ENCODE results near the gene JUP.
A peak's percentile ranks its signal among the peaks of the same experiment; 100 is the strongest.
"Not testable (repeated sequence)": the region's sequence is repeated elsewhere in the genome, so short reads cannot be mapped to it uniquely, and the experiment has no call there.

JUP gene

GRCh38 chr17:41835800-41836549 lies 49.5 kb upstream of the JUP start, which contains the start of gene NT5C3B:
Gene NT5C3B, minus strand, starts transcription at chr17:41836232. Its CDS starts 39 bp downstream, at chr17:41836193.
- TF ChIP-seq, protein P1, sequence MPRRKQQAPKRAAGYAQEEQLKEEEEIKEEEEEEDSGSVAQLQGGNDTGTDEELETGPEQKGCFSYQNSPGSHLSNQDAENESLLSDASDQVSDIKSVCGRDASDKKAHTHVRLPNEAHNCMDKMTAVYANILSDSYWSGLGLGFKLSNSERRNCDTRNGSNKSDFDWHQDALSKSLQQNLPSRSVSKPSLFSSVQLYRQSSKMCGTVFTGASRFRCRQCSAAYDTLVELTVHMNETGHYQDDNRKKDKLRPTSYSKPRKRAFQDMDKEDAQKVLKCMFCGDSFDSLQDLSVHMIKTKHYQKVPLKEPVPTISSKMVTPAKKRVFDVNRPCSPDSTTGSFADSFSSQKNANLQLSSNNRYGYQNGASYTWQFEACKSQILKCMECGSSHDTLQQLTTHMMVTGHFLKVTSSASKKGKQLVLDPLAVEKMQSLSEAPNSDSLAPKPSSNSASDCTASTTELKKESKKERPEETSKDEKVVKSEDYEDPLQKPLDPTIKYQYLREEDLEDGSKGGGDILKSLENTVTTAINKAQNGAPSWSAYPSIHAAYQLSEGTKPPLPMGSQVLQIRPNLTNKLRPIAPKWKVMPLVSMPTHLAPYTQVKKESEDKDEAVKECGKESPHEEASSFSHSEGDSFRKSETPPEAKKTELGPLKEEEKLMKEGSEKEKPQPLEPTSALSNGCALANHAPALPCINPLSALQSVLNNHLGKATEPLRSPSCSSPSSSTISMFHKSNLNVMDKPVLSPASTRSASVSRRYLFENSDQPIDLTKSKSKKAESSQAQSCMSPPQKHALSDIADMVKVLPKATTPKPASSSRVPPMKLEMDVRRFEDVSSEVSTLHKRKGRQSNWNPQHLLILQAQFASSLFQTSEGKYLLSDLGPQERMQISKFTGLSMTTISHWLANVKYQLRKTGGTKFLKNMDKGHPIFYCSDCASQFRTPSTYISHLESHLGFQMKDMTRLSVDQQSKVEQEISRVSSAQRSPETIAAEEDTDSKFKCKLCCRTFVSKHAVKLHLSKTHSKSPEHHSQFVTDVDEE (CRISPR knock-in tag; IDR thresholded peaks at IDR 0.05) = no peak
- TF ChIP-seq RARB (CRISPR knock-in tag; IDR thresholded peaks at IDR 0.05) (no peak), BACH2 (CRISPR knock-in tag; IDR thresholded peaks at IDR 0.05; ENCODE audit: borderline replicate concordance) (no peak), OSR1 (CRISPR knock-in tag; IDR thresholded peaks at IDR 0.05) (no peak), ZNF70 (CRISPR knock-in tag; IDR thresholded peaks at IDR 0.05) (no peak), ZFP3 (CRISPR knock-in tag; IDR thresholded peaks at IDR 0.05) (no peak), GLIS3 (CRISPR knock-in tag; IDR thresholded peaks at IDR 0.05) (no peak)
- TF ChIP-seq, protein P2, sequence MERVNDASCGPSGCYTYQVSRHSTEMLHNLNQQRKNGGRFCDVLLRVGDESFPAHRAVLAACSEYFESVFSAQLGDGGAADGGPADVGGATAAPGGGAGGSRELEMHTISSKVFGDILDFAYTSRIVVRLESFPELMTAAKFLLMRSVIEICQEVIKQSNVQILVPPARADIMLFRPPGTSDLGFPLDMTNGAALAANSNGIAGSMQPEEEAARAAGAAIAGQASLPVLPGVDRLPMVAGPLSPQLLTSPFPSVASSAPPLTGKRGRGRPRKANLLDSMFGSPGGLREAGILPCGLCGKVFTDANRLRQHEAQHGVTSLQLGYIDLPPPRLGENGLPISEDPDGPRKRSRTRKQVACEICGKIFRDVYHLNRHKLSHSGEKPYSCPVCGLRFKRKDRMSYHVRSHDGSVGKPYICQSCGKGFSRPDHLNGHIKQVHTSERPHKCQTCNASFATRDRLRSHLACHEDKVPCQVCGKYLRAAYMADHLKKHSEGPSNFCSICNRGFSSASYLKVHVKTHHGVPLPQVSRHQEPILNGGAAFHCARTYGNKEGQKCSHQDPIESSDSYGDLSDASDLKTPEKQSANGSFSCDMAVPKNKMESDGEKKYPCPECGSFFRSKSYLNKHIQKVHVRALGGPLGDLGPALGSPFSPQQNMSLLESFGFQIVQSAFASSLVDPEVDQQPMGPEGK (CRISPR knock-in tag; IDR thresholded peaks at IDR 0.05; ENCODE audit: borderline replicate concordance) = no peak

GRCh38 chr17:41835214-41835799 lies 48.8 kb upstream of the JUP start:
- TF ChIP-seq PPARA (CRISPR knock-in tag; IDR thresholded peaks at IDR 0.05; ENCODE audit: borderline replicate concordance) (no peak), GLIS3 (CRISPR knock-in tag; IDR thresholded peaks at IDR 0.05) (no peak), RARB (CRISPR knock-in tag; IDR thresholded peaks at IDR 0.05) (no peak), ZC3H10 (CRISPR knock-in tag; IDR thresholded peaks at IDR 0.05) (no peak), ISL1 (CRISPR knock-in tag; IDR thresholded peaks at IDR 0.05) (no peak), CREB5 (CRISPR knock-in tag; IDR thresholded peaks at IDR 0.05; ENCODE audit: low read depth) (no peak), BACH2 (CRISPR knock-in tag; IDR thresholded peaks at IDR 0.05; ENCODE audit: borderline replicate concordance) (no peak), OSR1 (CRISPR knock-in tag; IDR thresholded peaks at IDR 0.05) (no peak), ARNTL (CRISPR knock-in tag; IDR thresholded peaks at IDR 0.05; ENCODE audit: borderline replicate concordance, low read depth) (no peak), ZFP3 (CRISPR knock-in tag; IDR thresholded peaks at IDR 0.05) (no peak), ZFP30 (CRISPR knock-in tag; IDR thresholded peaks at IDR 0.05) (no peak), SNAI2 (CRISPR knock-in tag; IDR thresholded peaks at IDR 0.05) (no peak)
- TF ChIP-seq, protein P2 (CRISPR knock-in tag; IDR thresholded peaks at IDR 0.05; ENCODE audit: borderline replicate concordance) = no peak
- TF ChIP-seq, protein P3, sequence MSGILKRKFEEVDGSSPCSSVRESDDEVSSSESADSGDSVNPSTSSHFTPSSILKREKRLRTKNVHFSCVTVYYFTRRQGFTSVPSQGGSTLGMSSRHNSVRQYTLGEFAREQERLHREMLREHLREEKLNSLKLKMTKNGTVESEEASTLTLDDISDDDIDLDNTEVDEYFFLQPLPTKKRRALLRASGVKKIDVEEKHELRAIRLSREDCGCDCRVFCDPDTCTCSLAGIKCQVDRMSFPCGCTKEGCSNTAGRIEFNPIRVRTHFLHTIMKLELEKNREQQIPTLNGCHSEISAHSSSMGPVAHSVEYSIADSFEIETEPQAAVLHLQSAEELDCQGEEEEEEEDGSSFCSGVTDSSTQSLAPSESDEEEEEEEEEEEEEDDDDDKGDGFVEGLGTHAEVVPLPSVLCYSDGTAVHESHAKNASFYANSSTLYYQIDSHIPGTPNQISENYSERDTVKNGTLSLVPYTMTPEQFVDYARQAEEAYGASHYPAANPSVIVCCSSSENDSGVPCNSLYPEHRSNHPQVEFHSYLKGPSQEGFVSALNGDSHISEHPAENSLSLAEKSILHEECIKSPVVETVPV (CRISPR knock-in tag; IDR thresholded peaks at IDR 0.05) = no peak
- ATAC-seq = peak; percentile 60

More at GRCh38 chr17:41835800-41836549, 49.5 kb upstream of the JUP start, which contains the start of gene NT5C3B:
- peak; percentile 93 for ATAC-seq

- ATAC-seq = not testable (repeated sequence)
Measured at GRCh38 chr17:41829961-41830360, 43.5 kb upstream of the JUP start.
